ENCODE results near the gene MARS2.

- TF ChIP-seq CTCF (IDR thresholded peaks at IDR 0.05) (no peak), EP300 (IDR thresholded peaks at IDR 0.05) (no peak), POLR2A (IDR thresholded peaks at IDR 0.05; ENCODE audit: low read length) (peak; percentile 97), NFE2L2 (conservative IDR thresholded peaks at IDR 0.05; ENCODE audit: low read length) (no peak), MAZ (IDR thresholded peaks at IDR 0.05; ENCODE audit: borderline replicate concordance, low read depth, low read length) (no peak), RCOR1 (IDR thresholded peaks at IDR 0.05; ENCODE audit: low read depth, low read length) (no peak), ZFP36 (IDR thresholded peaks at IDR 0.05; ENCODE audit: borderline replicate concordance, partially characterized antibody) (no peak), USF2 (IDR thresholded peaks at IDR 0.05) (peak; percentile 46), MAX (IDR thresholded peaks at IDR 0.05) (peak; percentile 96), CEBPB (IDR thresholded peaks at IDR 0.05) (no peak), RFX5 (IDR thresholded peaks at IDR 0.05) (no peak), CBX8 (IDR thresholded peaks at IDR 0.05) (no peak), ESRRA (IDR thresholded peaks at IDR 0.05; ENCODE audit: borderline replicate concordance, low read length) (no peak)
Measured at GRCh38 chr2:197705121-197705911, at the start of gene MARS2.
